NT2/D1 (cell line): ENCODE results near the gene NFAM1.

Source experiments
- SUZ12 ChIP-seq: IDR thresholded peaks from 2 replicates; pipeline ENCODE4 v1.6.1; 2011; ENCODE audit not compliant: insufficient read length, insufficient read depth; ENCODE audit errors: extremely low read depth
- ZNF274 ChIP-seq: IDR thresholded peaks from 2 replicates; pipeline ENCODE4 v1.6.1; 2011; ENCODE audit warnings: mild to moderate bottlenecking, low read depth, low read length

- TF ChIP-seq SUZ12 (no peak), ZNF274 (no peak)
These were observed 15.5 kb downstream of the NFAM1 start for GRCh38 chr22:42416671-42417230.
